Keratinocyte (primary cell): Measurements from ENCODE around the gene GNG14. TPM values are rescaled to one million over a fixed set of nuclear protein-coding genes. Genes with fewer than 3 reads are reported as not detected.

Experiments
- DNase-seq: peaks from one replicate; pipeline ENCODE4 v3.0.0-alpha.2; 2011; ENCODE audit warnings: low read depth, missing footprints, low spot score
- FAIRE-seq: peaks from 2 replicates; lab custom pipeline; 2011; peaks lifted over from hg19 to GRCh38; lab: Jason Lieb, UNC
- H2AFZ ChIP-seq: 2 replicates; pipeline ENCODE4 v1.6.0; 2012; ENCODE audit warnings: low read length, control low read depth, inconsistent platforms; ENCODE audit not compliant: control insufficient read depth
- H3K27ac ChIP-seq: 2 replicates; pipeline ENCODE4 v1.5.1; 2011; ENCODE audit warnings: low read length; ENCODE audit not compliant: control insufficient read depth, insufficient read depth
- H3K27me3 ChIP-seq: 3 replicates; pipeline ENCODE4 v1.6.0; 2011; ENCODE audit warnings: low read length; ENCODE audit not compliant: control insufficient read depth, insufficient read depth; ENCODE audit errors: extremely low read depth
- H3K36me3 ChIP-seq, 2 experiments: 2 replicates in 1 of 2; 3 replicates in 1 of 2; pipeline ENCODE4 v1.5.1; 2011; ENCODE audit warnings: low read length in 2 of 2, mild to moderate bottlenecking in 1 of 2; ENCODE audit not compliant: control insufficient read depth in 2 of 2, insufficient read depth in 2 of 2; ENCODE audit errors: extremely low read depth in 1 of 2
- H3K4me1 ChIP-seq: 3 replicates; pipeline ENCODE4 v1.5.1; 2011; ENCODE audit warnings: low read length; ENCODE audit not compliant: control insufficient read depth, insufficient read depth; ENCODE audit errors: extremely low read depth
- H3K4me2 ChIP-seq: 3 replicates; pipeline ENCODE4 v1.6.0; 2011; ENCODE audit warnings: low read depth, low read length; ENCODE audit not compliant: control insufficient read depth, insufficient read depth; ENCODE audit errors: extremely low read depth
- H3K4me3 ChIP-seq, 3 experiments: fragments of 200-600 bp in 1 of 3; sonication (generic) in 1 of 3; 2 replicates in 2 of 3; 3 replicates in 1 of 3; pipeline ENCODE4 v1.5.1; 2011 to 2016; ENCODE audit warnings: low read length in 3 of 3, mild to moderate bottlenecking in 3 of 3, control low read depth in 2 of 3, inconsistent platforms in 1 of 3, low read depth in 1 of 3, mixed read lengths in 1 of 3, mixed run types in 1 of 3, moderate library complexity in 1 of 3; ENCODE audit not compliant: control insufficient read depth in 2 of 3, insufficient read depth in 2 of 3; ENCODE audit errors: extremely low read depth in 1 of 3
- H3K79me2 ChIP-seq: 2 replicates; pipeline ENCODE4 v1.6.0; 2012; ENCODE audit warnings: low read length; ENCODE audit not compliant: control insufficient read depth, insufficient read depth
- H3K9ac ChIP-seq: 3 replicates; pipeline ENCODE4 v1.6.0; 2011; ENCODE audit warnings: low read length; ENCODE audit not compliant: control insufficient read depth, insufficient read depth; ENCODE audit errors: extremely low read depth
- H3K9me1 ChIP-seq: 3 replicates; pipeline ENCODE4 v1.6.0; 2011; ENCODE audit warnings: low read length; ENCODE audit not compliant: control insufficient read depth, insufficient read depth; ENCODE audit errors: extremely low read depth
- H3K9me3 ChIP-seq: 2 replicates; pipeline ENCODE4 v1.5.1; 2012; ENCODE audit warnings: low read depth, low read length; ENCODE audit not compliant: control insufficient read depth
- H4K20me1 ChIP-seq: 3 replicates; pipeline ENCODE4 v1.6.0; 2011; ENCODE audit warnings: low read length; ENCODE audit not compliant: control insufficient read depth, insufficient read depth; ENCODE audit errors: extremely low read depth
- EZH2 ChIP-seq: IDR thresholded peaks from one replicate; pipeline ENCODE4 v1.6.1; 2012; ENCODE audit warnings: inconsistent platforms, mild to moderate bottlenecking, low read length, moderate library complexity
- dilution Hi-C: fragments of 300-500 bp; cut with MboI; formaldehyde crosslinking; loops from one replicate; pipeline ENCODE4 v1.7.0; 2020; ENCODE audit warnings: low sequenced_read_pairs; ENCODE audit not compliant: extremely low pct_ligation_motif_present
- polyA plus RNA-seq, 5 experiments: library from polyadenylated mRNA; depleted of rRNA in 3 of 5; stranded (reverse) in 3 of 5; stranded (forward) in 1 of 5; unstranded in 1 of 5; fragments of >200 nt; gene quantifications; 1 replicate in 1 of 5; 2 replicates in 3 of 5; 3 replicates in 1 of 5; pipeline versions ENCODE4 v1.2.1 to v1.2.3, GENCODE V29; 2011 to 2012; ENCODE audit warnings: missing spikeins in 2 of 5, low read depth in 1 of 5, low replicate concordance in 1 of 5
- TF ChIP-seq, protein P1 (sequence below), 3 experiments: IDR thresholded peaks in 1 of 3; conservative IDR thresholded peaks in 1 of 3; optimal IDR thresholded peaks in 1 of 3; 2 replicates in 2 of 3; 3 replicates in 1 of 3; pipeline versions ENCODE3 to v1.5.1; 2011; ENCODE audit warnings: low read length in 3 of 3, mild to moderate bottlenecking in 3 of 3, moderate library complexity in 2 of 3, control low read depth in 1 of 3, inconsistent platforms in 1 of 3; ENCODE audit not compliant: insufficient read depth in 2 of 3; ENCODE audit errors: extremely low read depth in 1 of 3

GNG14 gene
- polyA plus RNA-seq, 1 donor (not counting 4 experiments of a cell fraction or from before 2014, with no cell fraction given): not detected

- Histone ChIP-seq H3K4me1 (peaks cover 18% of the 10 kb centered on the region), H3K4me3 (peak overlapping the region in 2 of 3 experiments; percentile 77 to 92), H3K9me1 (no peaks in the 10 kb centered on the region), H3K9me3 (no peaks in the 10 kb centered on the region), H3K27ac (no peak overlapping the region), H4K20me1 (peaks cover 13% of the 10 kb centered on the region), H3K9ac (peak overlapping the region; percentile 90), H3K79me2 (peaks cover 77% of the 10 kb centered on the region), H3K36me3 (peaks cover 20 to 32% of the 10 kb centered on the region in 2 experiments), H3K27me3 (no peaks in the 10 kb centered on the region), H2AFZ (no peak overlapping the region), H3K4me2 (peak overlapping the region; percentile 97)
- FAIRE-seq (no peak), DNase-seq (no peak)
- TF ChIP-seq, protein P1, sequence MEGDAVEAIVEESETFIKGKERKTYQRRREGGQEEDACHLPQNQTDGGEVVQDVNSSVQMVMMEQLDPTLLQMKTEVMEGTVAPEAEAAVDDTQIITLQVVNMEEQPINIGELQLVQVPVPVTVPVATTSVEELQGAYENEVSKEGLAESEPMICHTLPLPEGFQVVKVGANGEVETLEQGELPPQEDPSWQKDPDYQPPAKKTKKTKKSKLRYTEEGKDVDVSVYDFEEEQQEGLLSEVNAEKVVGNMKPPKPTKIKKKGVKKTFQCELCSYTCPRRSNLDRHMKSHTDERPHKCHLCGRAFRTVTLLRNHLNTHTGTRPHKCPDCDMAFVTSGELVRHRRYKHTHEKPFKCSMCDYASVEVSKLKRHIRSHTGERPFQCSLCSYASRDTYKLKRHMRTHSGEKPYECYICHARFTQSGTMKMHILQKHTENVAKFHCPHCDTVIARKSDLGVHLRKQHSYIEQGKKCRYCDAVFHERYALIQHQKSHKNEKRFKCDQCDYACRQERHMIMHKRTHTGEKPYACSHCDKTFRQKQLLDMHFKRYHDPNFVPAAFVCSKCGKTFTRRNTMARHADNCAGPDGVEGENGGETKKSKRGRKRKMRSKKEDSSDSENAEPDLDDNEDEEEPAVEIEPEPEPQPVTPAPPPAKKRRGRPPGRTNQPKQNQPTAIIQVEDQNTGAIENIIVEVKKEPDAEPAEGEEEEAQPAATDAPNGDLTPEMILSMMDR (optimal IDR thresholded peaks at IDR 0.05 in 1 of 3, IDR thresholded peaks at IDR 0.05 in 1 of 3, conservative IDR thresholded peaks at IDR 0.05 in 1 of 3; ENCODE audit: extremely low read depth in 1 of 3, insufficient read depth in 2 of 3, low read length in 3 of 3): no peak
- TF ChIP-seq EZH2: no peak
- dilution Hi-C loops: no loop called here
Observed at GRCh38 chr19:12720296-12720695, 32.5 kb downstream of the GNG14 start.

GRCh38 chr19:12720851-12721655, 33.3 kb downstream of the GNG14 start:
- H3K27me3 ChIP-seq: no peaks in the 10 kb centered on the region
- H3K27ac ChIP-seq: peak overlapping the region; percentile 93
- peaks cover 15 to 24% of the 10 kb centered on the region in 2 experiments for H3K36me3 ChIP-seq
- TF ChIP-seq, protein P1 (optimal IDR thresholded peaks at IDR 0.05 in 1 of 3, IDR thresholded peaks at IDR 0.05 in 1 of 3, conservative IDR thresholded peaks at IDR 0.05 in 1 of 3; ENCODE audit: extremely low read depth in 1 of 3, insufficient read depth in 2 of 3, low read length in 3 of 3): no peak
- TF ChIP-seq EZH2: no peak
- H3K4me2 ChIP-seq: peak overlapping the region; percentile 97
- H3K4me3 ChIP-seq: peak overlapping the region; percentile 77 to 92 (median 90)
- peaks cover 13% of the 10 kb centered on the region for H4K20me1 ChIP-seq
- dilution Hi-C loops: no loop called here
- DNase-seq (no peak), FAIRE-seq (no peak)
- H2AFZ ChIP-seq: no peak overlapping the region
- no peaks in the 10 kb centered on the region for H3K9me1 ChIP-seq
- peaks cover 18% of the 10 kb centered on the region for H3K4me1 ChIP-seq
- H3K9ac ChIP-seq: peak overlapping the region; percentile 90
- peaks cover 70% of the 10 kb centered on the region for H3K79me2 ChIP-seq
- H3K9me3 ChIP-seq: no peaks in the 10 kb centered on the region
